IMR-90 (cell line): ENCODE measurements around the gene ZFPL1. TPM values are rescaled to one million over a fixed set of nuclear protein-coding genes. Genes with fewer than 3 reads are reported as not detected.

Experiments
- ATAC-seq: fragments of 200-7000 bp; cut with Tn5 transposase; 2 replicates; pipeline ENCODE4 v1.9.1; 2020; ENCODE audit warnings: low read depth, mild to moderate bottlenecking, moderate library complexity
- BruUV-seq: library from RNA; stranded (reverse); fragments of 400-500 nt; replicated peaks from 2 replicates; lab custom pipeline; 2021; lab: Mats Ljungman, UMichigan
- CTCF ChIA-PET: fragments of 300-600 bp; formaldehyde crosslinking; extraction: SDS; loops from one replicate; lab custom pipeline; 2021; ENCODE audit warnings: antibody characterized with exemption; lab: Yijun Ruan, JAX
- POLR2A ChIA-PET: fragments of 300-600 bp; sonication (Branson Sonifier 250); formaldehyde crosslinking; loops from one replicate; lab custom pipeline; 2022; ENCODE audit warnings: antibody characterized with exemption; ENCODE audit not compliant: unreplicated experiment; lab: Charles Lee
- DNase-seq: peaks from one replicate; pipeline ENCODE4 v3.0.0; 2013
- H2AFZ ChIP-seq: replicated peaks from 2 replicates; pipeline ENCODE3; 2013; ENCODE audit warnings: low read length, mild to moderate bottlenecking; ENCODE audit not compliant: poor library complexity
- H2AK5ac ChIP-seq: 2 replicates; pipeline ENCODE4 v1.6.1; 2013; ENCODE audit warnings: low read depth, low read length, inconsistent platforms
- H2AK9ac ChIP-seq: replicated peaks from 2 replicates; pipeline ENCODE3; 2013; ENCODE audit warnings: mild to moderate bottlenecking, low read depth, low read length, moderate library complexity; ENCODE audit not compliant: poor library complexity
- H2BK120ac ChIP-seq: 2 replicates; pipeline ENCODE4 v1.6.1; 2013; ENCODE audit warnings: low read depth, low read length, inconsistent platforms
- H2BK15ac ChIP-seq: 3 replicates; pipeline ENCODE4 v1.6.1; 2013; ENCODE audit warnings: low read depth, low read length, inconsistent platforms
- H2BK20ac ChIP-seq: 2 replicates; pipeline ENCODE4 v1.6.1; 2013; ENCODE audit warnings: low read depth, mild to moderate bottlenecking, inconsistent platforms, low read length, moderate library complexity
- H2BK5ac ChIP-seq: 2 replicates; pipeline ENCODE4 v1.6.1; 2013; ENCODE audit warnings: mild to moderate bottlenecking, low read depth, low read length, inconsistent platforms; ENCODE audit not compliant: poor library complexity, severe bottlenecking
- H3K14ac ChIP-seq: replicated peaks from 2 replicates; pipeline ENCODE4 v1.6.1; 2013; ENCODE audit warnings: low read depth, low read length, inconsistent platforms
- H3K18ac ChIP-seq: 2 replicates; pipeline ENCODE4 v1.6.1; 2013; ENCODE audit warnings: low read depth, low read length, control low read depth
- H3K23ac ChIP-seq: 2 replicates; pipeline ENCODE4 v1.6.1; 2013; ENCODE audit warnings: low read depth, low read length, inconsistent platforms
- H3K27ac ChIP-seq: 2 replicates; pipeline ENCODE4 v1.5.1; 2013; ENCODE audit warnings: mild to moderate bottlenecking, control low read depth, low read length; ENCODE audit not compliant: insufficient read depth
- H3K27me3 ChIP-seq: 2 replicates; pipeline ENCODE4 v1.6.1; 2013; ENCODE audit warnings: low read length; ENCODE audit not compliant: control insufficient read depth, insufficient read depth
- H3K36me3 ChIP-seq: 2 replicates; pipeline ENCODE4 v1.6.1; 2013; ENCODE audit warnings: low read length, mixed read lengths; ENCODE audit not compliant: control insufficient read depth, insufficient read depth
- H3K4ac ChIP-seq: 2 replicates; pipeline ENCODE4 v1.6.1; 2013; ENCODE audit warnings: low read depth, low read length, inconsistent platforms
- H3K4me1 ChIP-seq: 2 replicates; pipeline ENCODE4 v1.6.1; 2013; ENCODE audit warnings: low read length, mixed read lengths; ENCODE audit not compliant: control insufficient read depth, insufficient read depth
- H3K4me2 ChIP-seq: 2 replicates; pipeline ENCODE4 v1.6.1; 2013; ENCODE audit warnings: low read depth, mild to moderate bottlenecking, control low read depth, low read length, moderate library complexity
- H3K4me3 ChIP-seq: 2 replicates; pipeline ENCODE4 v1.5.1; 2013; ENCODE audit warnings: low read depth, mild to moderate bottlenecking, control low read depth, low read length, moderate library complexity; ENCODE audit not compliant: insufficient read depth
- H3K56ac ChIP-seq: 2 replicates; pipeline ENCODE4 v1.6.1; 2013; ENCODE audit warnings: low read length, inconsistent platforms; ENCODE audit not compliant: insufficient read depth; ENCODE audit errors: extremely low read depth
- H3K79me1 ChIP-seq, 2 experiments: 2 replicates each; pipeline ENCODE4 v1.6.1; 2013; ENCODE audit warnings: low read length in 2 of 2, inconsistent platforms in 1 of 2, low read depth in 1 of 2
- H3K9ac ChIP-seq: 2 replicates; pipeline ENCODE4 v1.6.1; 2013; ENCODE audit warnings: low read depth, low read length, control low read depth
- H3K9me1 ChIP-seq: 2 replicates; pipeline ENCODE4 v1.6.1; 2013; ENCODE audit warnings: low read length, inconsistent platforms; ENCODE audit not compliant: insufficient read depth
- H3K9me3 ChIP-seq: 2 replicates; pipeline ENCODE4 v1.6.1; 2013; ENCODE audit warnings: low read length; ENCODE audit not compliant: control insufficient read depth, insufficient read depth
- H4K20me1 ChIP-seq: 2 replicates; pipeline ENCODE4 v1.6.1; 2013; ENCODE audit warnings: low read length, inconsistent platforms; ENCODE audit not compliant: insufficient read depth
- H4K5ac ChIP-seq: 2 replicates; pipeline ENCODE4 v1.6.1; 2013; ENCODE audit warnings: mild to moderate bottlenecking, low read depth, low read length, control low read depth
- H4K8ac ChIP-seq, 2 experiments: 2 replicates each; pipeline ENCODE4 v1.6.1; 2013; ENCODE audit warnings: low read depth in 2 of 2, low read length in 2 of 2, control low read depth in 1 of 2, inconsistent platforms in 1 of 2
- H4K91ac ChIP-seq: 2 replicates; pipeline ENCODE4 v1.6.1; 2013; ENCODE audit warnings: low read depth, low read length, inconsistent platforms; ENCODE audit not compliant: insufficient read depth
- CTCF ChIP-seq: conservative IDR thresholded peaks from 2 replicates; pipeline ENCODE4 v1.5.1; 2012; ENCODE audit warnings: mild to moderate bottlenecking, low read depth, low read length, improper control_type of control experiment
- MAFK ChIP-seq: IDR thresholded peaks from 2 replicates; pipeline ENCODE4 v1.6.1; 2012; ENCODE audit warnings: low read depth, low read length, improper control_type of control experiment
- NFE2L2 ChIP-seq: fragments of 150-350 bp; IDR thresholded peaks from 2 replicates; pipeline ENCODE4 v1.6.1; 2016; ENCODE audit warnings: low read depth, mild to moderate bottlenecking, low read length
- WGBS, 2 experiments: methylation state at CpG; one replicate each; pipeline versions ENCODE4 v1.1.5 to v1.1.7; 2013; ENCODE audit warnings: missing lambda C conversion rate in 2 of 2; ENCODE audit not compliant: insufficient read length in 1 of 2; ENCODE audit errors: extremely low coverage in 2 of 2; 5-methylcytosine and 5-hydroxymethylcytosine counted together
- dilution Hi-C: fragments of 300-500 bp; cut with HindIII; formaldehyde crosslinking; loops from one replicate; pipeline ENCODE4 v1.14.3; 2018; ENCODE audit warnings: low sequenced_read_pairs; ENCODE audit not compliant: unreplicated experiment
- in situ Hi-C: fragments of 300-500 bp; cut with MboI; formaldehyde crosslinking; loops from 3 replicates; pipeline ENCODE4 v1.14.3; 2019; ENCODE audit warnings: low sequenced_read_pairs, inconsistent platforms, mixed read lengths
- intact Hi-C: fragments of 100-400 bp; cut with micrococcal nuclease; formaldehyde crosslinking; loops from 2 replicates; pipeline ENCODE4 v1.10.0; 2022
- microRNA-seq, 2 experiments: library from miRNA; stranded (forward) in 1 of 2; unstranded in 1 of 2; fragments of 10-50 nt in 1 of 2; fragments of <30 nt in 1 of 2; gene quantifications in 1 of 2; microRNA quantifications in 1 of 2; one replicate each; pipeline versions ENCODE3 to v1.1.0; 2013 to 2020; ENCODE audit not compliant: insufficient read depth in 1 of 2, insufficient read length in 1 of 2, unreplicated experiment in 1 of 2
- polyA plus RNA-seq, 3 experiments: library from polyadenylated mRNA; depleted of rRNA; stranded (reverse); fragments of >200 nt; gene quantifications; 2 replicates each; pipeline ENCODE4 v1.2.3, GENCODE V29; 2012; ENCODE audit warnings: low replicate concordance in 1 of 3
- small RNA-seq, 5 experiments: library from RNA; depleted of rRNA; stranded (forward); fragments of <200 nt; gene quantifications; one replicate each; pipeline ENCODE3, GENCODE V24; 2012
- total RNA-seq: library from RNA; depleted of rRNA; stranded (reverse); fragments of >200 nt; gene quantifications from 2 replicates; pipeline ENCODE4 v1.2.3, GENCODE V29; 2012; rRNA removed

Gene ZFPL1
- total and polyA plus RNA-seq, 2 of the 4 experiments (the other 2 are of a cell fraction) = 24.0 to 67.5 TPM

- Histone ChIP-seq H3K4me3 (no peak overlapping the region), H2AFZ (no peak overlapping the region), H4K5ac (no peak overlapping the region), H2BK20ac (no peak overlapping the region), H4K8ac (no peak overlapping the region), H3K9me1 (peaks cover 21% of the 10 kb centered on the region), H2BK15ac (no peak overlapping the region), H3K36me3 (peaks cover 13% of the 10 kb centered on the region), H3K79me1 (peaks cover 12 to 34% of the 10 kb centered on the region in 2 experiments), H3K27me3 (peaks cover 2% of the 10 kb centered on the region; the same call in 1 of the 2 replicates), H3K14ac (no peak overlapping the region), H3K18ac (no peak overlapping the region), H2AK9ac (no peak overlapping the region), H2BK5ac (no peak overlapping the region), H2BK120ac (no peak overlapping the region), H4K91ac (no peak overlapping the region), H3K27ac (no peak overlapping the region), H3K23ac (peak overlapping the region; percentile 24; the same call in 1 of the 2 replicates), H3K4me1 (peaks cover 6% of the 10 kb centered on the region; the same call in 1 of the 2 replicates), H4K20me1 (peaks cover 24% of the 10 kb centered on the region), H3K4me2 (no peak overlapping the region), H3K4ac (no peak overlapping the region), H3K9ac (no peak overlapping the region), H3K9me3 (no peaks in the 10 kb centered on the region), H3K56ac (no peak overlapping the region), H2AK5ac (no peak overlapping the region)
- dilution Hi-C loops = no loop called here
- DNase-seq = no peak
- in situ Hi-C loops = no loop called here
- CTCF ChIA-PET = interaction anchor here (1.0 kb wide), 1 partner anchor 14 kb away, joined by 4 read pairs; the partner anchor contains the start of gene MRPL49
- BruUV-seq = no TSS peak
- POLR2A ChIA-PET = no interaction called here
- intact Hi-C loops = no loop called here
- TF ChIP-seq MAFK (no peak), CTCF (no peak), NFE2L2 (no peak)
- WGBS, 2 experiments = 90% methylated on average over 12 of the region's 15 CpGs; no CpG with 5 or more reads in 1 of the 2 experiments
- ATAC-seq = no peak
Measured at GRCh38 chr11:65136515-65137096, 52.6 kb downstream of the ZFPL1 start.

Small RNA genes within 50 kb of the gene (microRNA-seq; reads per million reads assigned to microRNA genes)
- not detected for gene MIR6751 (ENCODE audit: unreplicated experiment)
- gene SNX15 (ENCODE audit: insufficient read depth, insufficient read length) = not detected

Small RNA genes within 50 kb of the gene (small RNA-seq; reads per million reads assigned to genes)
- gene SNX15 = 0 to 2.4 (median 0) reads per million in 5 experiments

Other genes starting within 250 kb of the ZFPL1 start
- gene CDC42BPG, start 239.6 kb upstream of the ZFPL1 start, total RNA-seq = under 0.01 TPM in 2 replicates
- 0.10 and 0.12 TPM in 2 replicates for gene CDC42BPG, start 239.6 kb upstream of the ZFPL1 start, polyA plus RNA-seq (2012; rRNA removed)
- gene EHD1, start 205.6 kb upstream of the ZFPL1 start, total RNA-seq = 107 and 125 TPM in 2 replicates
- gene EHD1, start 205.6 kb upstream of the ZFPL1 start, polyA plus RNA-seq (2012; rRNA removed) = 209 and 216 TPM in 2 replicates
- 3.2 and 3.6 TPM in 2 replicates for gene ATG2A, start 167.0 kb upstream of the ZFPL1 start, total RNA-seq
- gene ATG2A, start 167.0 kb upstream of the ZFPL1 start, polyA plus RNA-seq (2012; rRNA removed) = 10.5 and 12.7 TPM in 2 replicates
- gene PPP2R5B, start 159.5 kb upstream of the ZFPL1 start, total RNA-seq = 6.4 and 6.5 TPM in 2 replicates
- 23.5 and 23.6 TPM in 2 replicates for gene PPP2R5B, start 159.5 kb upstream of the ZFPL1 start, polyA plus RNA-seq (2012; rRNA removed)
- not detected in 2 replicates for gene GPHA2, start 148.3 kb upstream of the ZFPL1 start, total RNA-seq
- gene GPHA2, start 148.3 kb upstream of the ZFPL1 start, polyA plus RNA-seq (2012; rRNA removed) = not detected in 2 replicates
- gene MAJIN, start 112.1 kb upstream of the ZFPL1 start, total RNA-seq = not detected in 2 replicates
- gene MAJIN, start 112.1 kb upstream of the ZFPL1 start, polyA plus RNA-seq (2012; rRNA removed) = not detected in 2 replicates
- gene BATF2, start 87.3 kb upstream of the ZFPL1 start, total RNA-seq = 0.36 and 0.56 TPM in 2 replicates
- 1.2 and 1.6 TPM in 2 replicates for gene BATF2, start 87.3 kb upstream of the ZFPL1 start, polyA plus RNA-seq (2012; rRNA removed)
- gene ARL2, start 70.1 kb upstream of the ZFPL1 start, total RNA-seq = 46.4 and 48.9 TPM in 2 replicates
- gene ARL2, start 70.1 kb upstream of the ZFPL1 start, polyA plus RNA-seq (2012; rRNA removed) = 152 and 168 TPM in 2 replicates
- gene SNX15, start 56.8 kb upstream of the ZFPL1 start, total RNA-seq = 8.1 and 9.0 TPM in 2 replicates
- 15.2 and 16.3 TPM in 2 replicates for gene SNX15, start 56.8 kb upstream of the ZFPL1 start, polyA plus RNA-seq (2012; rRNA removed)
- 2.8 and 2.9 TPM in 2 replicates for gene SAC3D1, start 43.0 kb upstream of the ZFPL1 start, total RNA-seq
- gene SAC3D1, start 43.0 kb upstream of the ZFPL1 start, polyA plus RNA-seq (2012; rRNA removed) = 13.2 and 15.4 TPM in 2 replicates
- 2.8 and 3.8 TPM in 2 replicates for gene NAALADL1, start 25.7 kb upstream of the ZFPL1 start, total RNA-seq
- gene NAALADL1, start 25.7 kb upstream of the ZFPL1 start, polyA plus RNA-seq (2012; rRNA removed) = 5.8 and 6.3 TPM in 2 replicates
- gene CDCA5, start 182 bp upstream of the ZFPL1 start, total RNA-seq = 9.1 and 10.0 TPM in 2 replicates
- gene CDCA5, start 182 bp upstream of the ZFPL1 start, polyA plus RNA-seq (2012; rRNA removed) = 14.0 and 14.9 TPM in 2 replicates
- 82.5 and 113 TPM in 2 replicates for gene VPS51, start 12.0 kb downstream of the ZFPL1 start, total RNA-seq
- 56.3 and 71.2 TPM in 2 replicates for gene VPS51, start 12.0 kb downstream of the ZFPL1 start, polyA plus RNA-seq (2012; rRNA removed)
- gene TM7SF2, start 27.6 kb downstream of the ZFPL1 start, total RNA-seq = 4.7 and 5.7 TPM in 2 replicates
- gene TM7SF2, start 27.6 kb downstream of the ZFPL1 start, polyA plus RNA-seq (2012; rRNA removed) = 7.6 and 11.5 TPM in 2 replicates
- gene ZNHIT2, start 33.5 kb downstream of the ZFPL1 start, total RNA-seq = 3.6 and 3.9 TPM in 2 replicates
- 5.9 and 7.7 TPM in 2 replicates for gene ZNHIT2, start 33.5 kb downstream of the ZFPL1 start, polyA plus RNA-seq (2012; rRNA removed)
- 189 and 285 TPM in 2 replicates for gene FAU, start 37.9 kb downstream of the ZFPL1 start, total RNA-seq
- 652 and 804 TPM in 2 replicates for gene FAU, start 37.9 kb downstream of the ZFPL1 start, polyA plus RNA-seq (2012; rRNA removed)
- 54.2 and 55.2 TPM in 2 replicates for gene MRPL49, start 38.1 kb downstream of the ZFPL1 start, total RNA-seq
- 51.5 and 56.8 TPM in 2 replicates for gene MRPL49, start 38.1 kb downstream of the ZFPL1 start, polyA plus RNA-seq (2012; rRNA removed)
- 8.3 and 9.5 TPM in 2 replicates for gene SYVN1, start 50.3 kb downstream of the ZFPL1 start, total RNA-seq
- 45.7 and 52.9 TPM in 2 replicates for gene SYVN1, start 50.3 kb downstream of the ZFPL1 start, polyA plus RNA-seq (2012; rRNA removed)
- not detected in 2 replicates for gene SPDYC, start 86.0 kb downstream of the ZFPL1 start, total RNA-seq
- gene SPDYC, start 86.0 kb downstream of the ZFPL1 start, polyA plus RNA-seq (2012; rRNA removed) = not detected in 2 replicates
- 62.8 and 110 TPM in 2 replicates for gene CAPN1, start 97.7 kb downstream of the ZFPL1 start, total RNA-seq
- gene CAPN1, start 97.7 kb downstream of the ZFPL1 start, polyA plus RNA-seq (2012; rRNA removed) = 182 and 263 TPM in 2 replicates
- gene POLA2, start 177.7 kb downstream of the ZFPL1 start, total RNA-seq = 12.2 and 14.2 TPM in 2 replicates
- 17.3 and 19.9 TPM in 2 replicates for gene POLA2, start 177.7 kb downstream of the ZFPL1 start, polyA plus RNA-seq (2012; rRNA removed)
- gene CDC42EP2, start 230.6 kb downstream of the ZFPL1 start, total RNA-seq = 5.2 and 5.3 TPM in 2 replicates
- gene CDC42EP2, start 230.6 kb downstream of the ZFPL1 start, polyA plus RNA-seq (2012; rRNA removed) = 27.5 and 31.3 TPM in 2 replicates
- gene DPF2, start 249.6 kb downstream of the ZFPL1 start, total RNA-seq = 37.2 and 42.8 TPM in 2 replicates
- gene DPF2, start 249.6 kb downstream of the ZFPL1 start, polyA plus RNA-seq (2012; rRNA removed) = 54.3 and 62.5 TPM in 2 replicates